HG02970 (cell line): ENCODE results near the gene CNTN1.

Source experiments
- ATAC-seq: cut with Tn5 transposase; IDR thresholded peaks from one replicate; pipeline ENCODE4 v1.9.1; 2021; ENCODE audit warnings: mild to moderate bottlenecking, moderate library complexity, moderate number of reproducible peaks; ENCODE audit not compliant: unreplicated experiment, low FRiP score

Gene CNTN1

DNA sequence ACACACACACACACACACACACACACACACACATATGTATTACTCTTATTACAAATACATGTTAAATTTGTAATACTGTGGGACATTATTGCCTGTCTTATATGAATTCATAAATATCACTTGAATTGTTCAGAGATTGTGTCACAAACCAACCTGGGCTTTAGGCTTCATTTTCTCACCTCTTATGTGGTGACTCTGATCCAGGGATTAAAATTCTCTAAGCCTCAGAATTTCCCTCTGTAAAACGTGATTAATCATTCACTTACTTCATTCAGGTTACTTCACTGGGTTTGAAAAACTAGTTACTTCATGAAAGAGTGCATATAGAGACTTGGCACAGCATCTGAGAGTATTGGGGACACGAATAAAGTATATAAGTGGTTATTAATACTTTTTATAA, 255.6 kb downstream of the CNTN1 start:
- no peak for ATAC-seq

DNA sequence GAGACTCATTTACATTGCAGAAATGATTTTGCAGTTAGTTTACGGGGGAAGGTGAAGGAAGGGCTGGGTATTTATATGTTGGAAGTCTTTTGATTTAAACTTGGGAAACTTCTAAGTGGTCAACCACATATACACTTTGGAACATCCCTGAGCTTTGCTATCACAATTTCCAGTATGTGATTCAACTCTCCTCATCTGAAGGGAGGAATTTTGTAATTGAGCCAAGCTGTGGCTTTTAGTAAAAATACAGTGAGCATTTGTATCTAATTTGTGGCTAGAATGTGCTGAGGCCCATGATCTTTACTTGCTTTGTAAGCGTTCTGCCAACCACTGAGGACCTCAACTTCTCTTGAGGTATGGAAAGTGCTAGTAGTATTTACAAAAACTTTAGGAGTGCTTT, 260.8 kb downstream of the CNTN1 start:
- ATAC-seq, result no peak

DNA sequence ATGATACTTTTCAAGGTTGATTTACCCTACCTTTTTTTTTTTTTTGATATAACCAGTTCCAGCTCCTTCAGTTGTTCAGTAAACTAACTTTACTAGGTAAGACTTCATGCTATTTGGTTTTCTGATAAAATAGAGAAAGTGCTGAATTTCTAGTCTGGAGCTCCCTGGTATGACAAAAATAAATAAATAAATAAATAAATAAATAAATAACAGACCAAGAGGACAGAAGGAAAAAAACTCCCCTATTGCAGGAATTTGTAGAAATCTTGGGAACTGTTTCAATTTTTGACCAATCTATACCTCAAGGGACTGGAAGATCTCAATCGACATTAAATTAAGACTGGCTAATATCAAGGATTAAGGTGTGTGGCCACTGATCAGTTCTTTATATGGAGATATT, 265.2 kb downstream of the CNTN1 start:
- no peak for ATAC-seq

DNA sequence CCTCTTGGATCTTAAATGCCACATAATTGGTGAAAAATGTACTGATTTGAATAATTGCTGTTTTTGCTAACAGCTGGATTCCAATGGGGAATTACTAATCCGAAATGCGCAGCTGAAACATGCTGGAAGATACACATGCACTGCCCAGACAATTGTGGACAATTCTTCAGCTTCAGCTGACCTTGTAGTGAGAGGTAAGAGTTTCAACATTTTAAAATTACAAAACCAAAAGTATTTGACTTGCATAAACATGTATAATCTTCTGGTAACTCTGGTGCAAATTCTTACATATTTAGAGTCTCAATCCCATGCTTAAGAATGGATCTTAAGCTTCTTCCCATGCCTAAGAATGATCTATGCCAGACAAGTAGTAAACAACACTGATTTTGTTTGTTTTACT, 266.8 kb downstream of the CNTN1 start:
- no peak for ATAC-seq

DNA sequence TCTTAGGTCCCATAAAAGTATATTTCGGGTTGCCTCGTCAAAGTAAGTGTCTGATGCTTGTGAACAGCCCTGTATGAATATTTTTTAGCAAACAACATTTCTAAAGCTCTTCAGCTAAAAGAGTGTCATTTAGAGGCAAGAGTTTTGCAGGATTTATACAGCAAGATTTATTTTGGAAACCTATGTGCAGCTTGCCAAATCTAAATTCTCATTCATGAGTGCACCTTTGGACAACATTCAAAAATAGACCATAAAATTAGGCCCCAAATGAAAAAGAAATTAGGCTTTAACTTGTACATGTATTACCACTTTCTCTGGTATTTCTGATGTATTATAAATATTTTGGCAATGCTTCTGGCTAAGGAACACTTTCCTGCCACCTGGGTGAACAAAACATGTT, 271.5 kb downstream of the CNTN1 start:
- ATAC-seq, result no peak

DNA sequence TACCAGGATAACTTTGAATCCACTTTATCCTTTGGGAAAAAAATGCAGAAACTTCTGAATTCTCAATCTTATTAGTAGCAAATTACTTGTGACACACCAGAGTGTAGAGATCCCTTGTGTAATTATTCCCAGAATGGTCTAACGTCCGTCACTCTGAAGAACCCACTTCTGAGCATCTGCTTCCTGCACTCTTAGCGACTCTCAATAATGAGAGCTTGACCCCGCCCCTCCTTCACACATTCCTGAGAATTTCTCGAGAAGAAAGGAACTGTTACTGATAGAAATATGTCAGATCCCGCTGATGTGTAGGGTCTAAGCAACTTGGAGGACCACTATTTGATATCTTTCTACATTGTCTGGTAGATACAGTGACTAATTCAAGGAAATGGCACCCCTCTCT, 277.6 kb downstream of the CNTN1 start:
- ATAC-seq, result no peak

DNA sequence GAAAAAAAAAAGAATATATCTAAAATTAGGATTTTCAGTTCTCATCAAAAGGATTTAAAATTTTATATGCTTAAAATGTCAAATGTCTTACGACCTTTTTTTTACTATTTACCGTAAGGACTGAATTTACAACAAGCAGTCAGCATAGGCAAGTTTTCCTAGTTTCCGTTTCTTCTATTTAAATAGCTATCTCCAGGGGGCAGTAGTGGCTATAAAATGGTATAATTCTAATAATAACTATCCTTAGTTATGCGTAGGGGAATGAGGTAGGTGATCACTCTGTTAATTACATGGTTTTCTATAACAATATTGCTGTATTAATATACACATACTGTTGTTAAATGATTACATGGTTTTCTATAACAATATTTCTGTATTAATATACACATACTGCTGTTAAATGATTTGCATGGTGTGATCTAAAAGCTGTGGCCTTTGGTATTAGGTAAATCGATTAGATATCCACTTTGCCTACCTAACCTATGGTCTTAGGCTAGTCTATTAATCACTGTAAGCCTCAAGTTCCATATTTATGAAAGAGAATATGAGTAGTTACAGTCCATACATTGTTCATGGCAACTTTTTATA, 278.2 kb downstream of the CNTN1 start:
- ATAC-seq, result no peak

DNA sequence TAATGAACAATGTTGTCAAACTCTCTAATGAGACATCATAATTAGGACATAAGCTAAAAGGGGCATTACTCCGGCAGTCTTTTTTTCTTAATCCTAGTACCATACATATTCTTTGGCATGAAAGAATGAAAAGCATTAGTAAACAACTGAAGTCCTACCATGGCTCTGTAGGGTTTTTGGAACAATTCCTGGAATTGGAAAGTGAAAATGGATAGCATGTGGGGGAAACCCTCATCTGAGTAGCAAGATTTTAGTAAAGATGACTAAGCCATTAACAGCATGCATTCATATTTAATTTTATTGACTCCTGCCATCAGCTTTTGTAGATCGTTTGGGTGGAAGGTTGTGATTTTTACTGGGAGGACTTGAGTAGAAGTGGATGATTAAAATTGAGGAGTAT, 279.7 kb downstream of the CNTN1 start:
- ATAC-seq, result no peak

DNA sequence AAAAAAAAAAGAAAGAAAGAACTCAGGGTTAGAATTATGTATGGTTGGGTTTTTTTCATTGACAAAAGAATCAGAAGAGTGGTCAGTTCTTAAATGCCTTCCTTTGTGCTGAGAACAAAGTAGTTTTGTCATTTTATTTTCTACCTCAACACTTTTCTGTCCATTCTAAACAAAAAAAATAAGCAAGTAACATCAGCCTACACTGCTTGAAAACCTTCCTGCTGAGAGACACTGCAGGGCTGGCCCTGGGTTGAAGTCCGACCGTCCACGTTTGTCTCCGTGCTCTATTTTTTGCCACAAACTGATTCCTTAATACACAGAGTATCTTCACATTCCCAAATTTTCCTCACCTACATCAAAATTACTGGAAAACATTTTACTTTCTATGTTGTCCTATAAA, 284.3 kb downstream of the CNTN1 start:
- no peak for ATAC-seq

DNA sequence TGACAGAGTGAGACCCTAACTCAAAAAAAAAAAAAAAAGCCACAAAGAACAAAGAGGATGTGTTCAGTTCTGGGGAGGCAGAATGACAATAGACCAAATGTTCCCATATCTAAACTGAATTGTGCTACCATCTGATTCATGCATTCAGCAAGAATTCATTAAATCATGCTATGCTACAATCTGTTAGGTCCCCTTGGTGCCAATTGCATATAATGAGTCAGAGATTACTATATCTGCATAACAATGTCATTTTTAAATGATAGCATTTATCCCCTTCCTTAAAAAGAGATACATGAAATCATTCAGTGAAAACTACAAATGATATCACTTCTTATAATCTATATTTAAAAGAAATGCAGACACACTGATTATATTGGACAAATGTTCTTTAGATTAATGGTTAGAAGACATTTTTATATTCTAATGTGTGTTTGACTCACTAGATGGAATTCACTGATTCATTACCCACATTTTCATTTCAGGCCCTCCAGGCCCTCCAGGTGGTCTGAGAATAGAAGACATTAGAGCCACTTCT, 288.3 kb downstream of the CNTN1 start:
- ATAC-seq, result no peak

DNA sequence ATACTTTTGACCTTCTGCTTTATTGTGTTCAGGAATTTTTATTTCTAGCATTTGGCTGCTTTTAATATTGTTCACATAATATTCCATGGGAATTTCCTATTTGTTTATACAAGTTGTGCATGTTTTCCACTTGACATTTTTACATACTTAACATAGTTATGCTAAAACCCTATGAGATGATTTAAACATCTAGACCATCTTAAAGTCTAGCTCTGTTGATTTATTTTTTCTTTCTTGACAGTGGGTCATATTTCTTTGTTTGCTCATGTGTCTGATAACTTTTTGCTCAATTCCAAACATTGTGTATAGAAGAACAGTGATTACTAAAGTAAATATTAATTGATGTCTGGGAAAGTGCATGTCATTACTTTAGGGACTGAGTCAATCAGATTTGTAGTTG, 293.8 kb downstream of the CNTN1 start:
- no peak for ATAC-seq

DNA sequence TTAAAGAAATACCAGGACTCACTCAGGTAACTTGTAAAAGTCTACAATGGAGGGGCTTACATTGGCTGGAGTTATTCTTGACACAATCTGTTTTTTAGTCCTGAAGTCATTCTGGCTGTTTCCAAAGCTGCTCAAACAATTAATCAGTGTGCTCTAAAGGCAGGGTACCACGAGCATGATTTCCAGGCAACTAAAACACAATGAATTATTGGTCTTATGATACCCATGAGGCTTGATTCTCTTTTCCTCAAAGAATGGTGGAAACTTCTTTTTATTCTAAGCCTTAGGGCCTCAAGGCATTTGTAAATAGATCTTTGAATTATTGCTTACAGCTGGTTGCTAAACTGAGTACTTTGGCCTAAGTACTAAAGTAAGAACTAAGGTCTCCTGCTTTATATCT, 296.1 kb downstream of the CNTN1 start:
- ATAC-seq, result no peak

DNA sequence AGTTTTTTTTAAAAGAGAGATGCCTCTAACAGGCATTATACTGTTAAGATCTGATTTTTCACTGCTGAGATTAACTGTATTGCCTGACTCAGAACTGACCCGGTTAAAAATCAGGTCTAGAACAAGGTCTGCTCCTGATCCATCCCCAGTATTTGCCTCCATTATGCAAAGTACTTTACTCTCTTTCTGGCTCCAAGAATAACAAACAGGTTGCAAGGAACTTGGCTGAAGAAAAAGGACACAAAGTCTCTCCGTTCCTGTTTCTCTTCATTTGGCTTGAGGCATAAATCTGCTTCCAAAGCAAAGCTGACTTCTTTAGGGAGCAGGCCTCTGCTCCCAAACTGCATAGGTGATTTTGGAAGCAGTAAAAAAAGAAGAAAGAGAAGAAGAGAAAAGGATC, 296.6 kb downstream of the CNTN1 start:
- ATAC-seq, result no peak

DNA sequence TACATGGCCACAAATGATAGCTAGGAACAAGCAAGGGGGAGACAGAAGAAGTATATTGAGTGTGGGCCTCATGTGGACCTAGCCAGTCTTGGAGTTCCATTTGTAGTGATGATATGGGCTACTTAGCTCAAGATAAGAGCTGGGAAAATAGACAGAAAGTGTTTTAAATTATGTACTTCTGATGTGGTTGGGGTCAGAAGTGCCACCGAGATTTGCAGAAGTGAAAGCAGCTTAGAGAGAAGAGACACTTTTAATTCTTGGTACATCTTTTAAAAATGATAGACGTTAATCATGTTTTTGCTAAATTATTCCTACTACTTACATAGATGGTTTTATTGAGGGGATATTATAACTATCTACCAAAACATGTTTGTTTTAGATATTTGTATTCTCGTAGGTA, 297.5 kb downstream of the CNTN1 start:
- no peak for ATAC-seq

DNA sequence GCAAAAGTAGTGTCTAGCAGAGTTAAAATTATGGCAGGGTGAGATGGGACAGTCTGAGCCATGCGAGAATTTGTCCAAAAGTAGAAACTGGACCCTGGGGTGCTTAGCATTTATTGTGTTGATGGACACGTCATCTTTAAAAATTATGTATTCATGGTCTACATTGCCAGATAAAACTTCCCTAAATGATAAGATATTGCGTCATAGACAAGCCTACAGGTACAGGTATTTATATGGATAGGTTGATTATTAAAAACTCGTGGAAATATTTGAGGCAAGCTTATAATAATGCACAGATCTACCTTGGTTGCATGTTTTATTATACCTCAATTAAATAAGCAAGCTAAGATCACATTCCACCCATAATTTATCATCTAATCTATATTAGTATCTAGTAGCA, 299.9 kb downstream of the CNTN1 start:
- ATAC-seq, result no peak

DNA sequence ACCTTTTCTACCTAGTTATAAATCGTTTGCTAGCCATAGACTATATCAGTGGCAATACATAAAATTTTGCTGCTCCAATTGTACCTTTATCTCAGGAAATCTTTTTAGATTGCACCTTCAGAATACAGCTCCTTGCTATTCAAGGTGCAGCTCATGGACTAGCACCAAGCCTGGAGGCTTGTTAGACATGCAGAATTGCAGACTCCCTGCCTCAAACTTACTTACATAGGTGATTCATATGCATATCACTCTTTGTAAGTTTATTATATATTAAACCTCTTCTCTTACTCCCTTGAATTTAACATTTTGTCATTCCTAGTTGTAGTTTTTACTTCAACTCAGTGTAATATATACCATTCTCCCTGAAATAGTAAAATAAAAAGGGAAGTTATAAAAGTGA, 300.4 kb downstream of the CNTN1 start:
- ATAC-seq, result no peak

DNA sequence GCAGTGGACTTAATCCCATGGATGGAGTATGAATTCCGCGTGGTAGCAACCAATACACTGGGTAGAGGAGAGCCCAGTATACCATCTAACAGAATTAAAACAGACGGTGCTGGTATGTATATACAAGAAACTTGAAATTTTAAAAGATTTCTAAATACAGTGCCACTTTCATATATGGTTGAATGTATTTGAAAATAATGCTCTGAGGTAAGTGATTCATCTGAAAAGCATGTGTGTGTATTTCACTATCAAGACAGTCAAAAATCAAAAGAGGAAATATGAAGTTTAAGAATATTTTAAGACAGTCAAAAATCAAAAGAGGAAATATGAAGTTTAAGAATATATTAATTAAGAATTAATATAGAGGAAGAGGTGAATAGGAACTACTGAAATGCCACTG, 300.9 kb downstream of the CNTN1 start:
- ATAC-seq, result no peak

DNA sequence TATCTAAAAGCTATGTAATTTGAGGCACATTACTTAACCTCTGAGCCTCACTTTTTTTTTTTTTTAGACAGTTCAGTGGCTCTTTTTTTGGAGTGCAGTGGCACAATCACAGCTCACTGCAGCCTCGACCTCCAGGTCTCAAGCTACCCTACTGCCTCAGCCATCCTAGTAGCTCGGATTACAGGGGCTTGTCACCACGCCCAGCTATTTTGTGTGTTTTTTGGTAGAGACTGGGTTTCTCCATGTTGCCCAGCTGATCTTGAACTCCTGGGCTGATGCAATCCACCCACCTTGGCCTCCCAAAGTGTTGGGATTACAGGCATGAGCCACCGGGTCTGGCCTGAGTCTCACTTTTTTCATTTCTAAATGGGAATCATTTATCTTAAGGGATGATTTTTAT, 303.9 kb downstream of the CNTN1 start:
- no peak for ATAC-seq

DNA sequence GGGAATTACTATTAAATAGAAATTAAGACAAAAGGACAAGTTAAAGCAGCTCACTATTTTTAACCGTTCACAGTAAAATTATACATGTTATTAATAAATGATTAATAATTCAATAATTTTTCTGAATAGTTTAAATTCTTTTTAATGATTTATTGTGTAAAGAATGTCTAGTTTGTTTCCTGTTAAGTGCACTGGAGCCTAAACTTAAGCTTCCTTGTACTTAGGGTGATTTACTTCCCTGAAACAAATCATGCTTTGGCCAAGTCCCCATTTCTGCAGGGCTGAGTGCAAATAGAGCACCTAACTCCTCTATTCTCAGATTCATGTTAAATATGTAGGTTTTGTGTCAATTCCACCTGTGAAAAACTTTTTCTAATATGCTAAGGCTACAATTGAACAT, 307.0 kb downstream of the CNTN1 start:
- ATAC-seq, result no peak

DNA sequence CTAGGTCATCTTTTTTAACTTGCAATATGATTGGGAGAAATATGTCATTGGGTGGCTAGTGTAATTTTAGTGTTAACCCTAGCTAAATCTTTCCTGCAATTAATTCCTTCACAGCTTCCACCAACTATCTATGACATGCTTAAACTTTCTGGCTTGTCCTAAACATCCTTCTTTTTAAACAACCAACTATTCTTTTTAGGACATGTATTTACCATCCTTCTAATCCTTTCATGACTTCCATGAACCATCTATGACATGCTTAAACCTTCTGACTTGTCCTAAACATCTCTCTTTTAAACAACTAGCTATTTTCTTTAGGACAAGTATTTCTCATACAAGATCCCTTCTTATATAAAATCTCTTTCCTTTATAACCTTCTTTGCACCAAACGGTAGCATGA, 316.2 kb downstream of the CNTN1 start:
- no peak for ATAC-seq

DNA sequence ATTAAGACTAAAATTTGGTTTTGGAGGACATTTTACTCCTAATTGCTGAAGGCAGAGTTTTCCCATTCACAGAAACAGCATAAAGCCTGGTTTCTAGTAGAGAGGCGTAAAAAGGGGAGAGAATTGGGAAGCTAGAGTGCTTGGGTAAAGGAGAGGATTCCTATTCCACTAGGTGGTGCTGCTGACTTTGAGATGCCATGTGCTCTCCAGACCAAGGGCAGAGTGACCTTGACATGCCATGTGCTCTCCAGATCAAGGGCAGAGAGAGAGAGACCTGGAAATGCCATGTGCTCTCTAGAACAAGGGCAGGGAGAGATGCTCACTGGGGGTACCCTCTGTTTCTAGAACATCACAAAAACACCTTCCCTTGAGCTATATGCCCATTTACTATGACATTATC, 319.7 kb downstream of the CNTN1 start:
- ATAC-seq, result no peak

DNA sequence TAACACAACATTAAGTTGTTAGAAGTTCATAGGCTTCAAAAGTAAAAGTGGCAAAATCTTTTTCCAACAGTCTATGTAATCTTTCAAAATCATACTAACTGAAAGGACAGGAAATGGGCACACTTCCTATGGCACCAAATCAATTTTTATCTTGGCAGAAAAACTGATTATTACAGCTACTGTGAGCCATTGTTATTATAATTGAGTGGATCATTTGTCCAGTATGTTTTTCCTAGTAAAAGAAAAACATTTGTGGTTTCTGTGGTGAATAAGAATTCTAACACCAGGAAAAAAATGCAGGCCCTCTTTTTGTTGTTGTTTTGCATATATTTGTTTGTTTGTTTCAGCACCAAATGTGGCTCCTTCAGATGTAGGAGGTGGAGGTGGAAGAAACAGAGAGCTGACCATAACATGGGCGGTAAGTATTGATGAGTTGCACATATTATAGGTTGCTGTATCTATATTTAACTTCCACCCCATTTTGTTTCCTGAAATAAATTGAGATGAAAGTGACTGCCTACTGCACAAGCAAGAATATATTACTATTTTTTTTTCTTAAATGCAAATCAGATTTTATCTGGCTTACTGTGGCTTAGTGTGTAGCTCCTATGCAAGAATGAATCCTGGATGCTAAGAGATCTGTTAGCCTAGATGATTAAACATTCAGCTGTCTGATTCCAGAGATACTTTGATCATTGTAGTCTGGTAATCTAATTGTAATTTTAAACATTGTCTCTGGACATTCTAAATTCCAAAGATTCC, 321.8 kb downstream of the CNTN1 start:
- no peak for ATAC-seq
